ENCODE measurements around the gene AGO3.

The AGO3 gene

DNA sequence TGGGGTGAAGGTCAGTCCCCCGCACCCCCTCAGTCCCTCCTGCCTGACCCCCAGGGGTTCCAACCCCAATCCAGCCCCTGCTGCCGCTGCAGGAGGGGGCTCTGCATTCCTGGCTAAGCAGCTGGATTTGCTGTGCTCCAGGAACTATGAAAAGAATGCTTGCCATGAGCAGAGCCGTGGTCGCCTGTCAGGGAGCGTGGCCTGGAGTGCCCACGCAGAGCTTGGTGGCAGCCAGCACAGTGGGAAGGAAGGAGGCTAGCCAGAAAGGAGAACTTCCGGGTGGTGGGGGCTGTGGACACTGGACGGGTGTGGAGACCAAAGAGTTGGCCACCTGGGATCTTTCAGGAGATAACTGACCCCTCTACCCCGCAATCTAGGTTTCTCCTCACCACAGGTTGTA, 188.6 kb downstream of the AGO3 start:
- no peak for DNase-seq

All from amygdala (tissue), 56 donors.